ENCODE measurements around the gene KATNB1.

DNA sequence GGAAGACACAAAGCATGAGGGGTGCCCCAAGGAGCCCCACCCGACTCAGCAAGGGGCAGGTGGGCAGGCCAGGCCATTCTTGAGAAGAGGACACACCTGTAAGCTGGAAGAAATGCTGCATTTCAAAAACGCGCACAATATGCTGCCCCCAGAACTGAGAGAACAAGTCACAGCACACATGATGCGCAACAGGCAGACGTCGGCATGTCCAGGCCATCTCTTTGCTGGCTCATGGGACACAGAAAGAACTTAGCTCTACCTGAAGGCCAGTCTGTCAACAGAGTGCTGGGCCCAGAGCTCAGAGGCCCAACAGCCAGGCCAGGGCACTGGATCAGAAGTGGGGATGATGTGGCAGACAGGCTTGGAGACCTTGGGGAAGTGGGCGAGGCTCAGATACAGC, 48.8 kb downstream of the KATNB1 start:
- TF ChIP-seq, protein P1, sequence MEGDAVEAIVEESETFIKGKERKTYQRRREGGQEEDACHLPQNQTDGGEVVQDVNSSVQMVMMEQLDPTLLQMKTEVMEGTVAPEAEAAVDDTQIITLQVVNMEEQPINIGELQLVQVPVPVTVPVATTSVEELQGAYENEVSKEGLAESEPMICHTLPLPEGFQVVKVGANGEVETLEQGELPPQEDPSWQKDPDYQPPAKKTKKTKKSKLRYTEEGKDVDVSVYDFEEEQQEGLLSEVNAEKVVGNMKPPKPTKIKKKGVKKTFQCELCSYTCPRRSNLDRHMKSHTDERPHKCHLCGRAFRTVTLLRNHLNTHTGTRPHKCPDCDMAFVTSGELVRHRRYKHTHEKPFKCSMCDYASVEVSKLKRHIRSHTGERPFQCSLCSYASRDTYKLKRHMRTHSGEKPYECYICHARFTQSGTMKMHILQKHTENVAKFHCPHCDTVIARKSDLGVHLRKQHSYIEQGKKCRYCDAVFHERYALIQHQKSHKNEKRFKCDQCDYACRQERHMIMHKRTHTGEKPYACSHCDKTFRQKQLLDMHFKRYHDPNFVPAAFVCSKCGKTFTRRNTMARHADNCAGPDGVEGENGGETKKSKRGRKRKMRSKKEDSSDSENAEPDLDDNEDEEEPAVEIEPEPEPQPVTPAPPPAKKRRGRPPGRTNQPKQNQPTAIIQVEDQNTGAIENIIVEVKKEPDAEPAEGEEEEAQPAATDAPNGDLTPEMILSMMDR (IDR thresholded peaks at IDR 0.05), result no peak
- no peak for TF ChIP-seq POLR2AphosphoS5 (IDR thresholded peaks at IDR 0.05)
